ENCODE measurements around the gene EMSY.

The EMSY gene

DNA sequence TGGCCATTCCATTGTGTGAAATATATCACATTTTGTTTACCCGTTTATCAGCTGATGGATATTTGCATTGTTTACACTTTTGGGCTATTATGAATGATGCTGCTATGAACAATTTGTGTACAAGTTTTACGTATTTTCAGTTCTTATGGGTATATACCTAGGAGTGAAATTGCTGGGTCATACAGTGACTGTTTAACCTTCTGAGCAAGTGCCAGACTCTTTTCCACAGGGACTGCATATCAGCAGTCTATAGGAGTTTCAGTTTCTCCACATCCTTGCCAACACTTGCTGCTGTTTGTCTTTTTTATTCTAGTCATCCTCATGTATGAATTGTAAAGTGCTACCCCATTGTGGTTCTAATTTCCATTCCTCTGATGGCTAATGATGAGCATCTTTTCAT is 108.2 kb downstream of the EMSY start:
- TF ChIP-seq CTCF (IDR thresholded peaks at IDR 0.05; ENCODE audit: extremely low read depth, insufficient read depth, missing control alignments), result no peak
- DNase-seq (ENCODE audit: low spot score), result no peak
- in situ Hi-C loops (cut with MboI; ENCODE audit: low pct_unique_long_range_greater_than_20kb, low sequenced_read_pairs, unreplicated experiment), result no loop called here

DNA sequence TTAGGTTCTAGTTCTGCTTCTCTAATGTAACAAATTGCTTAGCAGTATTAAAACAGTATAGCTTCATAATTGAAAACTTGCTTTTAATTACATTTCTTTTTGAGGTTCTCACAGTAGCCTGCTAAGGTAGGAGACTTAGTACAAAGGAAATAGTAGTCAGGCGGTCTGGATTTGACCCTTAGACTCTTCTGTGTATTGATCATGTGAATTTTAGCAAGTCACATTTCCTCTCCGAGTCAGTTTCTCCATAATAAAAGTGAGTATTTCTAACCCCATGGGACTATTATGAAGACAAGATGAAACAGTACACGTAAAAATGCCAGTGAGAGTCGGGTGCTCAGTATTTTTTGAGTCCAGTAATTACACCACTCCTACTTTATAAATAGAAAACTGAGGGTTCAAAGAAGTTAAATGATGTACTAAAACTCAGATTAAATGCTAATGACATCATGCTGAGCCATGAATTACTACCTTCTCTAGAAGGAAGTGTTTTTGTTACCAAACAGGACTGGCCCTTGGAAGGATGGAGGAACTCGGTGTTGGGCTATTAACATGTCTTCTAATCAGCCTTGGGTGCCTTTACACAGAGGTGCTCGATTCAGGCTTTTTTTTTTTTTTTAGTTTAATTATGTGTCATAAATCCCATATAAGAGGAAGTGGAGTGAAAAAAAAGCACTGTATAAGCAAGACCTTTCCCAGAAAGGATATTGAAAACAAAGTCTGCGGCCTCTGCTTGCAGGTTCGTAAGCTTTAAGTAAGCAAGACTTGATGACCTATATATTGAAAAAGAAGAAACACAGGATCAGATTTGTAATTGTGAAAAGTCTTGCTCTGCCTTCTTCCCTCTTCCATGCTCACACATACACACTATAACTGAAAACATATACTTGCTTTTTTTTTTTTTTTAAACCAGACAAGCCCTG is 109.0 kb downstream of the EMSY start:
- no peak for TF ChIP-seq CTCF (IDR thresholded peaks at IDR 0.05; ENCODE audit: extremely low read depth, insufficient read depth, missing control alignments)
- in situ Hi-C loops (cut with MboI; ENCODE audit: low pct_unique_long_range_greater_than_20kb, low sequenced_read_pairs, unreplicated experiment), result no loop called here
- DNase-seq (ENCODE audit: low spot score), result no peak

GRCh38 chr11:76554767-76555166 is 109.9 kb downstream of the EMSY start:
- no peak for DNase-seq (ENCODE audit: low spot score)
- TF ChIP-seq CTCF (IDR thresholded peaks at IDR 0.05; ENCODE audit: extremely low read depth, insufficient read depth, missing control alignments), result no peak
- in situ Hi-C loops (cut with MboI; ENCODE audit: low pct_unique_long_range_greater_than_20kb, low sequenced_read_pairs, unreplicated experiment), result no loop called here

GRCh38 chr11:76557466-76557865 is 112.6 kb downstream of the EMSY start:
- in situ Hi-C loops (cut with MboI; ENCODE audit: low pct_unique_long_range_greater_than_20kb, low sequenced_read_pairs, unreplicated experiment), result no loop called here
- no peak for TF ChIP-seq CTCF (IDR thresholded peaks at IDR 0.05; ENCODE audit: extremely low read depth, insufficient read depth, missing control alignments)
- no peak for DNase-seq (ENCODE audit: low spot score)

DNA sequence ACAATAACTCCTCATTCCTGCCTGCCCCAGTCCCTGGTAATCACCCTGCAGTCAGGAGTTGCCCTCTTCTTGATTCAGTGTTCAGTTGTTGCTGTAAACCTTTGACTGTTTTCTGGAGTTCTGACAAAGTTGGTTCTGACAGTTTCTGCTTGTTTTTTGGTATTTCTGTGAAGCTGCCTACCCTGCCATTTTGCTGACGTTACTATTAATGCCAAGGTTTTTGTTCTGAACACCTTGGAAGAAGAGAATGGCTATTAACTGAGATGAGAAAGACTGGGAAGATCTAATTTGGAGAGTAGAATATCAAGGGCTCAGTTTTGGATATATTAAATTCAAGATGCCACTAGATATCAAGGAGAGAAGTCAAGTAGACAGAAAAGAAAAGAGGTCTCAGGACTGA is 113.7 kb downstream of the EMSY start:
- in situ Hi-C loops (cut with MboI; ENCODE audit: low pct_unique_long_range_greater_than_20kb, low sequenced_read_pairs, unreplicated experiment), result no loop called here
- no peak for TF ChIP-seq CTCF (IDR thresholded peaks at IDR 0.05; ENCODE audit: extremely low read depth, insufficient read depth, missing control alignments)
- DNase-seq (ENCODE audit: low spot score), result no peak

- DNase-seq (ENCODE audit: low spot score), result no peak
- no peak for TF ChIP-seq CTCF (IDR thresholded peaks at IDR 0.05; ENCODE audit: extremely low read depth, insufficient read depth, missing control alignments)
- in situ Hi-C loops (cut with MboI; ENCODE audit: low pct_unique_long_range_greater_than_20kb, low sequenced_read_pairs, unreplicated experiment), result no loop called here
Observed at GRCh38 chr11:76558891-76559290, 114.1 kb downstream of the EMSY start.
